LNCaP clone FGC (cell line): ENCODE data around the gene RIN3.

Source experiments
- DNase-seq: peaks from one replicate; pipeline ENCODE4 v3.0.0-alpha.2; 2011; ENCODE audit warnings: low read depth
- H3K4me3 ChIP-seq: 2 replicates; pipeline ENCODE4 v1.5.1; 2011; ENCODE audit warnings: mild to moderate bottlenecking, low read depth, low read length, control low read depth
- TF ChIP-seq, protein P1 (sequence below): IDR thresholded peaks from 2 replicates; pipeline ENCODE4 v1.5.1; 2012; ENCODE audit warnings: mild to moderate bottlenecking; ENCODE audit not compliant: control insufficient read depth, insufficient read depth; ENCODE audit errors: extremely low read depth

The RIN3 gene

DNA sequence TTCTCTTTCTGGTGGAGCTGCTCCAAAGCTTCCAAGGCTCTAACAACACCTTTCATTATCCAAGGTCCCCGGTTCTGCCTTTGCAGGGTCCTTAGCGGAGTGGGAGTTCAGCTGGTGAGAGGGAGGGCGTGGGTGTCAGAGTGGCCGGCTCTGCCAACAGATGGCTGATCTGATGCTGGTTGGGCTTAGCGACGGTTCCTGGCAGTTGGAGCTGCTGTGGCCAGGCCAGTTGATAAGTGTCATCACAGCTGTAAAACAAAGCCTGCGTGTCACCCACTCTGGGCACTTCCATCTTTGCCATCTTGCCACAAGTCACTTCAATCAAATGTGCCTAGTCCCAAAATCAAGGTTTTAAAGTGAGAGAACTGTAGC lies 36.3 kb downstream of the RIN3 start:
- TF ChIP-seq, protein P1, sequence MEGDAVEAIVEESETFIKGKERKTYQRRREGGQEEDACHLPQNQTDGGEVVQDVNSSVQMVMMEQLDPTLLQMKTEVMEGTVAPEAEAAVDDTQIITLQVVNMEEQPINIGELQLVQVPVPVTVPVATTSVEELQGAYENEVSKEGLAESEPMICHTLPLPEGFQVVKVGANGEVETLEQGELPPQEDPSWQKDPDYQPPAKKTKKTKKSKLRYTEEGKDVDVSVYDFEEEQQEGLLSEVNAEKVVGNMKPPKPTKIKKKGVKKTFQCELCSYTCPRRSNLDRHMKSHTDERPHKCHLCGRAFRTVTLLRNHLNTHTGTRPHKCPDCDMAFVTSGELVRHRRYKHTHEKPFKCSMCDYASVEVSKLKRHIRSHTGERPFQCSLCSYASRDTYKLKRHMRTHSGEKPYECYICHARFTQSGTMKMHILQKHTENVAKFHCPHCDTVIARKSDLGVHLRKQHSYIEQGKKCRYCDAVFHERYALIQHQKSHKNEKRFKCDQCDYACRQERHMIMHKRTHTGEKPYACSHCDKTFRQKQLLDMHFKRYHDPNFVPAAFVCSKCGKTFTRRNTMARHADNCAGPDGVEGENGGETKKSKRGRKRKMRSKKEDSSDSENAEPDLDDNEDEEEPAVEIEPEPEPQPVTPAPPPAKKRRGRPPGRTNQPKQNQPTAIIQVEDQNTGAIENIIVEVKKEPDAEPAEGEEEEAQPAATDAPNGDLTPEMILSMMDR: no peak
- DNase-seq: no peak
- no peak overlapping the region for H3K4me3 ChIP-seq

DNA sequence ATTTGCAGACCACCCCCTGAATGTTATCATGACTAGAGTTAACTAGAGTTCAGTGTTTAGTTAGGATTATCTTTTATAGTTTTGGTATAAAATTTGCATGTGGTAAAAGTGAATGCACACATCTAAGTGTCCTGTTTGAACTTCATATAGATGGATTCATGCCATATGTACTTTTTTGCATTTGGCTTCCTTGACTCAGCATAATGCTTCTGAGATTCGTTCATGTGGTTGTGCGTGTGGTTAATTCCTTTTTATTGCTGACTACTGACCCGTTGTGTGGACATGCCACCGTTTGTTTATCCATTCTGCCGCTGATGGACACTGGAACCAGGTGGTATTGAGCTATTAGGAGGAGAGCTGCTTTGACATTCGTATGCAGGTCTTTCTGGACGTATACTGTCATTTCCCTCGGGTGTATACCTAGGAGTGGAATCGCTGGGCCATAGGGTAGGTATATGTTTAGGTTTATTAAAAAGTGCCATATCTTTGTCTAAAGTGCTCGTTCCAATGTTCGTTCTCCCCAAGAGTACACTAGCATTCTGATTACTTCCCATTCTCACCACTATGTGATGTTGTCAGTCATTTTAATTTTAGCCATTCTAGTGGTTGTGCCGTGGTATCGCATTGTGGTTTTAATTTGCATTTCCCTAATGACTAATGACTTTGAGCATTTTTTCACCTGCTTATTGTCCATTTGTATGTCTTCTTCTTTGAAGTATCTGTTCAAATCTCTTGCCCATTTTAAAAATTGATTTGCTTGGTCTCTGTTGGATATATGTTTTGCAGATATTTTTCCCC lies 37.7 kb downstream of the RIN3 start:
- TF ChIP-seq, protein P1: no peak
- H3K4me3 ChIP-seq: no peak overlapping the region
- DNase-seq: no peak

- TF ChIP-seq, protein P1: no peak
- DNase-seq: no peak
- no peak overlapping the region for H3K4me3 ChIP-seq
Observed at GRCh38 chr14:92552066-92552465, 38.5 kb downstream of the RIN3 start.

- TF ChIP-seq, protein P1: no peak
- DNase-seq: no peak
- H3K4me3 ChIP-seq: no peak overlapping the region
Observed at GRCh38 chr14:92553438-92553837, 39.9 kb downstream of the RIN3 start.

DNA sequence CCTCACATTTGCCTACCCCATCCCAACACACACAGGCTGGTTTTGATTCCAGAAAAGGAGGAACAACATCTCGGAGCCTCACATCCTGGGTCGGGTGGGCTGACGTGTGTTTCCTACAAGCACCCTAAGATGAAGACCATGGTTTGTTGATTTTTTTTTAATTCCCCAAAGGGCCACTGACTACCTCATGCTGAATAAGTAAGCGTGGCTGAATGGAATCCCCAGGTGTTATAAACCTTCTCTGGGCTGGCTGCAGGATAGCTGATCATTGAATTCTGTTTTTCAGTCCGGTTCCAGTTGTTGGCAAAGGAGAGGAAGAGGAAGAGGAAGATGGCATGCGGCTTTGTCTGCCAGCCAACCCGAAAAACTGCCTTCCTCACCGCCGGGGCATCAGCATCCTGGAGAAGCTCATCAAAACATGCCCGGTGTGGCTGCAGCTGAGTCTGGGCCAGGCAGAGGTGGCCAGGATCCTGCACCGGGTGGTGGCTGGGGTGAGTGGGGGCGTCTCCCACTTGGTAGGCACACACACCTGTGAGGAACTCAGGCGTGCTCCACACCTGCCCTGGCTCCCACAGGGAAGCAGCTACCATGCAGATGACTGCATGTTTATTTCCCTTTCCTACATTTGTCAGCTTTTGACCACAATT lies 42.0 kb downstream of the RIN3 start:
- no peak for DNase-seq
- TF ChIP-seq, protein P1: no peak
- H3K4me3 ChIP-seq: no peak overlapping the region

DNA sequence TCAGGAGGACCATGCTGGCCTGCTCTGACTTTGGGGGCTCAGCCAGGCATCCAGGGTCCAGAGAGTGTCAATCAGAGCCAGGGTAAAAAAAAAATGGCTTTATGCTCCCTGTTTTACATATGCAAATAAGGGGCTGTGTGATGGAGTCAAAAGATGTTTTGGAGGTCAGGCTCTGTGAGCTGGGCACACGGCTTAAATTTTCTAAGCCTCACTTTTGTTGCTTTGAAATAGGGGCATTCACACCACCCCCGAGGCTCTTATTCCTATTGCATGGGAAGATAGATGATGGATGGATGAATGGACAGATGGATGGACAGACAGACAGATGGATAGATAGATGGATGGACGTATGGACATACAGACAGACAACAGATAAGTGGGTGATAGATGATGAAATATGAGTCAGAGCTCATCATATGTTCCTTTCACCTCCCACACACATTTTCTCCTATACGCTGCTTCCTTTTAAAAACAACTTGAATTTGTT lies 42.7 kb downstream of the RIN3 start:
- H3K4me3 ChIP-seq: no peak overlapping the region
- DNase-seq: no peak
- TF ChIP-seq, protein P1: no peak
